ENCODE results near the gene RIT2.

RIT2 gene

DNA sequence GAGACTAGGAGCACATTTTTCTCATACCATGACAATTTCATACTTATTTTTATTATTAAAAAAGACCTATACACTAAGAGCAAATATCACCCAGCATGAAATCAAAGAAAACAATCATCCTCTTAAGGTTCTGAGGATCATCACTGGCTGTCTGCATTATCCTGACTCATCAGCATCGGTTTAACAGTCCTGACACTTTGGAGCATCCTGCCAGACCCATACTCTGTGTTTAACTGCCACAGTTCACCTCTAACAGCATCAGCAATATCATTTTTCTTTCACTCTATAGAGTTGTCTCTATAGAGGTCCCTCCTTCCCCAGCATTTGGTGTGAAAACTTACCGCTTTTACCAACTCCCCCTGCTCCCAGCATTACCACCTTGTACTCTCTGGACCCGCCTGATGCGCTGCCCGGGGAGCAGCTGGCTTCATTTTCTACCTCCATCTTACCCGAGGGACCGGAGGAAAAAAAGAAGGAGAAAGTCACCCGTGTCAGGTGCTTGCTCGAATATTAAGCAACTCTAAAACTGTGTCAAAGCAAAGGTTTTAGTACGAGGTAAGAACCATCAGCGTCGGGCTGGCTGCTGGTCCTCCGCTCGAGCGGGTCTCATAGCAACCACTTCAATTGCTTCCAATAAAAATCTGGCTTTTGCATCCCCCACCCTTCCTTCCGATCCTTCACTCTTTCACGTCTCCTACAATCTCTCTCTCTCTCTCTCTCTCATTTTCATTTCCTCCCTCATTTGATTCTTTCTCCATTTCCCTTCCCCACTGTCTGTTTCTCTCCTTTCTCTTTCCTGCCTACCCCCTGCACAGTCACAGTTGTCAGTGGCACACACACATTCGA lies at the start of gene RIT2:
Gene RIT2 (minus strand): TSS at position 610 of the 846 bp plus-strand sequence.
- TF ChIP-seq, protein P1, sequence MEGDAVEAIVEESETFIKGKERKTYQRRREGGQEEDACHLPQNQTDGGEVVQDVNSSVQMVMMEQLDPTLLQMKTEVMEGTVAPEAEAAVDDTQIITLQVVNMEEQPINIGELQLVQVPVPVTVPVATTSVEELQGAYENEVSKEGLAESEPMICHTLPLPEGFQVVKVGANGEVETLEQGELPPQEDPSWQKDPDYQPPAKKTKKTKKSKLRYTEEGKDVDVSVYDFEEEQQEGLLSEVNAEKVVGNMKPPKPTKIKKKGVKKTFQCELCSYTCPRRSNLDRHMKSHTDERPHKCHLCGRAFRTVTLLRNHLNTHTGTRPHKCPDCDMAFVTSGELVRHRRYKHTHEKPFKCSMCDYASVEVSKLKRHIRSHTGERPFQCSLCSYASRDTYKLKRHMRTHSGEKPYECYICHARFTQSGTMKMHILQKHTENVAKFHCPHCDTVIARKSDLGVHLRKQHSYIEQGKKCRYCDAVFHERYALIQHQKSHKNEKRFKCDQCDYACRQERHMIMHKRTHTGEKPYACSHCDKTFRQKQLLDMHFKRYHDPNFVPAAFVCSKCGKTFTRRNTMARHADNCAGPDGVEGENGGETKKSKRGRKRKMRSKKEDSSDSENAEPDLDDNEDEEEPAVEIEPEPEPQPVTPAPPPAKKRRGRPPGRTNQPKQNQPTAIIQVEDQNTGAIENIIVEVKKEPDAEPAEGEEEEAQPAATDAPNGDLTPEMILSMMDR (IDR thresholded peaks at IDR 0.05; ENCODE audit: low read length, missing control alignments) = no peak
- H3K4me3 ChIP-seq (replicated peaks; ENCODE audit: low read depth, low read length) = no peak within 1 kb of the TSS
- DNase-seq (ENCODE audit: low read depth) = no peak

DNA sequence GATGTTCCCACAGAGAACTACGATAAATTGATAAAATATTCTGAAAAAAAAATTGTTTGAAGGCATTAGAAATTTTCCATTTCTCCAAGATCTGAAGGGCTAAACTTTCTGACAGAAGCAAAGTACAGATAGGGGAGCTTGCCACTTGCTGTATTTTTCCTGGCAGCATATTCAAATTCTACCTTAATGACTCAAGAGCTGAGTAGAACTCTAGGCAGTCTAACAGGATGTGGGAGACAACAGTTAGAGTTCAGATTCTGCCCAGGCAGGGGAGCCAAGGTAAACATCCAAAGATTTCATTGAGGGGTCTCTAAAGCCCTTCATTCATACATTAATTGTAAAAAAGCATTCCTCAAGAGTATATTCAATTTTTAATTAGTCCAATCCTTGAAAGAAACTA lies 46.0 kb upstream of the RIT2 start:
- TF ChIP-seq, protein P1 (IDR thresholded peaks at IDR 0.05; ENCODE audit: low read length, missing control alignments) = no peak
- no peak overlapping the region for H3K4me3 ChIP-seq (replicated peaks; ENCODE audit: low read depth, low read length)
- DNase-seq (ENCODE audit: low read depth) = peak; percentile 70

DNA sequence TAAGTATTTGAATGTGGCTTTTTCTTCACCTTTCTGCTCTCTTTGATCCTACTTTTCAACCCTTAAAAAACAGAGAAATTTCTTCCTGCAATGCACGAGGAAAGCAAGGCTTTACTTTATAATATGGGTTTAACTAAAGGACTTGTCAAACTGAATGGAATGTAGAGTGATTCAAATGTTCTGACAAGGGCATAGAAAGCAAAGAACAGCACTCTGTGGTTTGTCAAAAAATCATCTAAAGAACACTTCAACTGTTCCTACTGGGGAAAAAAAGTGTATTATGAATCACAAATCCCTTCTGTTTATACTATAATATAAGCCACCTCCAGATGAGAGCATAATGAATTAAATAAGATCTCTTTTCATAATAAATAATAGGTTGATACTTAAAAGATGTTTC lies 45.0 kb upstream of the RIT2 start:
- no peak overlapping the region for H3K4me3 ChIP-seq (replicated peaks; ENCODE audit: low read depth, low read length)
- DNase-seq (ENCODE audit: low read depth) = peak; percentile 51
- TF ChIP-seq, protein P1 (IDR thresholded peaks at IDR 0.05; ENCODE audit: low read length, missing control alignments) = no peak

DNA sequence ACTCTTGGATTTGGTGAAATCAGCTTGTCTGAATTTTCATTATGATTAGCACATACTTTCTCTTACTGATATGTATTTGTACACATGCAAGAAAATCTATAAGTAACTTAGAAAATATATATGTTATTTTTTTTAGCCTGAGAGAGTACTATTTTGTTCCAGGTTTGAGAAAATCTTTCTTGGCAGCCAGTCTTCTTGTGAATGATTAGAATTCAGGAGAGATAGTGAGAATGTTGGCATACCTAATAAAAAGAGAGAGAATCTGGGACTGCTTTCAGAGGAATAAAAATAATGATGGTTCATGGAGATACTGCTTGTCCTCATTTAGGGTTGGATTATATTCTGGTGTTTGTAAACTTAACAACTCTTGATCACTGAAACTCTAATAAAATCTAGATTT lies 44.4 kb upstream of the RIT2 start:
- DNase-seq (ENCODE audit: low read depth) = no peak
- no peak overlapping the region for H3K4me3 ChIP-seq (replicated peaks; ENCODE audit: low read depth, low read length)
- TF ChIP-seq, protein P1 (IDR thresholded peaks at IDR 0.05; ENCODE audit: low read length, missing control alignments) = no peak

DNA sequence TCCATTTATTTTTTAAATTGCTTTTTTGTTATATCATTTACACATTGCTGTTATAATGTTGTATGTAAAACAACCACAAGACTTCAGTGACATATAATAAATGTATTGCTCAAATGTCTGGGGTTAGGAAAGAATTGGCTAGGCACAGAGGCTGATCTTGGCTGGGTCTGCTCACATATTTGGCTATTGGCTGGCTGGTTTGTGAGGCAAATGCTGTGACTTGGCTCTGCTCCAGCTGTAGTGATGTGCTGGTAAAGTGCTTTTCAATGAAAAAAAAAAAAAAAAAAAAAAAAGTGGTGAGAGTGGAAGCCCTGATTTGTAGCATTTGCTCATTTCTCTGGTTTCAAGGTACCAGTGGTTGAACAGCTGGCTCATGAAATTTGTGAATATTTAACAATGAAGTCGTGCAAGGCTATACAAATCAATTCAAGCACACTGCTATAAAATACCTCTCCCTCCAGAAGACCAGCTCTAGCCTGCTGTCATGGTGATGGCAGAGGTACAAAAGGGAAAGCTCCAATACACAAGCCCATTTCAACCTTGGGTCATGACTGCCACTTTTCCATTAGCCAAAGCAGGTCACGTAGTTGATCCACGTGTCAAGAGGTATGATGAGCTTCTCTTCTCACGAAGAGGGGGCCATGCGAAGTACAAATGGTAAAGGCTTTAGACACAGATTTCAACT lies 43.7 kb upstream of the RIT2 start:
- TF ChIP-seq, protein P1 (IDR thresholded peaks at IDR 0.05; ENCODE audit: low read length, missing control alignments) = no peak
- no peak overlapping the region for H3K4me3 ChIP-seq (replicated peaks; ENCODE audit: low read depth, low read length)
- peak; percentile 87 for DNase-seq (ENCODE audit: low read depth)

DNA sequence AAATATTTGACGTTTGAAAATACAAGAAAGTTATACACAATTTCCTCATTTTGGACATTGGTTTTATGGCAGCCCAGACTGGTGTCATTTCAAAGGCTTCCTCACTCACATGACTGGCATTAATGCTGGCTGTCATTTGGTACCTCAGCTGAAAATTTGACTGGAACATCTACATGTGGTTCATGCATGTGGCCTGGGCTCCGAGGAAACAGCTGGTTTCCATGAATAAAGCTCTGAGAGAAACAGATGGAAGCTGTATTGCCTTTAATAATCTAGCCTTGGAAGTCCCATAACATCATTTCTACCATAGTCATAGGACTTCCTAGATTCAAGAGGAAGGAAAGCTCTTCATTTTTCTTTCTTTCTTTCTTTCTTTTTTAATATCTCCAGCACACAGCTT lies 42.9 kb upstream of the RIT2 start:
- DNase-seq (ENCODE audit: low read depth) = no peak
- H3K4me3 ChIP-seq (replicated peaks; ENCODE audit: low read depth, low read length) = no peak overlapping the region
- TF ChIP-seq, protein P1 (IDR thresholded peaks at IDR 0.05; ENCODE audit: low read length, missing control alignments) = no peak

All from fibroblast of pulmonary artery (primary cell).